HCT116 (cell line): ENCODE data around the gene KCNN3.

Experiments
- ATF3 ChIP-seq: IDR thresholded peaks from 2 replicates; pipeline ENCODE4 v1.6.1; 2012
- CTCF ChIP-seq, 3 experiments: fragments of 200-600 bp in 1 of 3; sonication (generic) in 1 of 3; IDR thresholded peaks in 2 of 3; conservative IDR thresholded peaks in 1 of 3; 2 replicates each; pipeline ENCODE4 v1.5.1; 2012 to 2017; ENCODE audit warnings: low read depth in 2 of 3, low read length in 2 of 3, antibody characterized with exemption in 1 of 3, borderline replicate concordance in 1 of 3, control low read depth in 1 of 3, mild to moderate bottlenecking in 1 of 3, mixed read lengths in 1 of 3, mixed run types in 1 of 3, moderate library complexity in 1 of 3; ENCODE audit not compliant: insufficient read depth in 1 of 3
- POLR2A ChIP-seq: IDR thresholded peaks from 2 replicates; pipeline ENCODE4 v1.7.0; 2011; ENCODE audit warnings: borderline replicate concordance; ENCODE audit not compliant: insufficient read depth, insufficient read length; ENCODE audit errors: extremely low read depth
- RAD21 ChIP-seq: IDR thresholded peaks from 2 replicates; pipeline ENCODE4 v1.6.1; 2012; ENCODE audit warnings: low read depth, mild to moderate bottlenecking
- REST ChIP-seq: IDR thresholded peaks from 2 replicates; pipeline ENCODE4 v1.6.1; 2012; ENCODE audit warnings: low read depth
- YY1 ChIP-seq: IDR thresholded peaks from 2 replicates; pipeline ENCODE4 v1.6.1; 2011; ENCODE audit warnings: low read length, low read depth, moderate library complexity, mild to moderate bottlenecking; ENCODE audit not compliant: insufficient replicate concordance; ENCODE audit errors: extremely low read depth

DNA sequence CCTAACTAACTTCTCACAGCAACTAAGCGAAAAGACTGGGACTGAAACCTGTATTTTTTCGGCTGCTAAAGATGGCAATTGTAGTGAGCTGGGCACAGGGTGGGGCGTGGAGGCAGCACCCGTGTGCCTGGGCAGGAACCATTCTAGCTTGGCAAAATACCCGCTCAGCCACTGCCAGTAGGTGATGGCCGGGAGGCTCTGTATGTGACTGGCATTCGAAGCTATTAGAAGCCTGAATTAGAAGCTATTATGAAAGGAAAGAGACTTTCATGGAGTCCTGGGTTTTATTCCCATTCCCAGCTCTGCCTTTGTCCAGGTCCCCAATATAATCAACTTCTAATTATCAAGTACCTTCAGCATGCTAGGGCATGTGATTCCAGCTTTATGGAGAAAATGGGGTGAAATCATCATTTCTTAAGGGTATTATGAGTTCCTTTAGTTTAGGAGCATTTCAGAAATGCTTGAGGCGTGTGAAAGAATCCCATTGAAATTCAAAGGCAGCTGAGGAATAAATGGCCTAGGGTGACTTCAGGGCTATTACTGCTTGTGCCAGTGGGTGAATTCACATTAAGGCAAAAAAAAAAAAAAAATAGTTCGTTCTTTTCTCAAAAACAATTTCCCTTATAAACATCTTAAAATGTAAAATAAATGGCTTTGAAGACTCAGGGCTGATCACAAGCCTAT lies 125.6 kb downstream of the KCNN3 start:
- TF ChIP-seq POLR2A (no peak), ATF3 (no peak), YY1 (no peak), CTCF (IDR thresholded peaks at IDR 0.05 in 2 of 3, conservative IDR thresholded peaks at IDR 0.05 in 1 of 3; ENCODE audit: borderline replicate concordance in 1 of 3, insufficient read depth in 1 of 3, low read depth in 2 of 3, low read length in 2 of 3) (no peak), REST (no peak), RAD21 (no peak)
